NCI-H1105 (cell line): ENCODE measurements around the gene COL27A1.

ENCODE experiments used
- DNase-seq: peaks from one replicate; lab custom pipeline; 2025; lab: John Stamatoyannopoulos, UW

COL27A1 gene

GRCh38 chr9:114272739-114273431, 117.5 kb downstream of the COL27A1 start:
- DNase-seq: no peak

- DNase-seq: no peak
These were observed 118.1 kb downstream of the COL27A1 start for GRCh38 chr9:114273461-114273881.

GRCh38 chr9:114274217-114274616, 118.9 kb downstream of the COL27A1 start:
- no peak for DNase-seq

DNA sequence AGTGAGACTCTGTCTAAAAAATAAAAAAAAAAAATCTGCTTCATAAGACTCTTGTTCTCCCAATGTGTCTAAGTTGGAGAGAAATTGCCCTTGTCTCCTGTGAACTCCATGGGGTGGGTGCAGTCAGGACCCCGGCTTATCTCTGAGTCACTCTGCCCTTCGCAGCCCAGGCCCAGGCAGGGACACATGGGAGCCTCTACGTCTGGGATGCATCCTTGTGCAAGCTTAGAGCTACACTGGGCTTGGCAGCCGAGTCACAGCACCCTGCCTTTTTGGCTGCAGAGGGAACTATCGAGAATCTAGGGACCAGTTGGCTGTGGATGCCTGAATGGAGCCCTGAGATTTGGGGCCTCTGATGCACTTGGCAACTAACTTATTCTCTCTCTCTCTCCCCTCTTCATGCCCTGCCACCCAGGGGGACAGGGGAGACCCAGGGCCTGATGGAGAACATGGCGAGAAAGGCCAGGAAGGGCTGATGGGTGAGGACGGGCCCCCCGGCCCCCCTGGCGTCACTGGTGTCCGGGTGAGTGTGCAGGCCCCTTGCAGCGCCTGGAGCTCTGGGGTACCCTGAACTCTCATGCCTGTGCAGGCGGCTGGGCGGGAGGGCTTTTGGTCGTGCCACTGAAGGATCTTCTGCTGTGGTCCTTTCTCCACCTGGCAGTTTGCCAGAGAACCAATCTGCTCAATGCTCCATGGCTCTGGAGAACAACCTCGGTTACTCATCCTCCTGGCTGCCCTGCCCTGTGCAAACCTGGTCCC, 120.1 kb downstream of the COL27A1 start:
- DNase-seq: no peak

DNA sequence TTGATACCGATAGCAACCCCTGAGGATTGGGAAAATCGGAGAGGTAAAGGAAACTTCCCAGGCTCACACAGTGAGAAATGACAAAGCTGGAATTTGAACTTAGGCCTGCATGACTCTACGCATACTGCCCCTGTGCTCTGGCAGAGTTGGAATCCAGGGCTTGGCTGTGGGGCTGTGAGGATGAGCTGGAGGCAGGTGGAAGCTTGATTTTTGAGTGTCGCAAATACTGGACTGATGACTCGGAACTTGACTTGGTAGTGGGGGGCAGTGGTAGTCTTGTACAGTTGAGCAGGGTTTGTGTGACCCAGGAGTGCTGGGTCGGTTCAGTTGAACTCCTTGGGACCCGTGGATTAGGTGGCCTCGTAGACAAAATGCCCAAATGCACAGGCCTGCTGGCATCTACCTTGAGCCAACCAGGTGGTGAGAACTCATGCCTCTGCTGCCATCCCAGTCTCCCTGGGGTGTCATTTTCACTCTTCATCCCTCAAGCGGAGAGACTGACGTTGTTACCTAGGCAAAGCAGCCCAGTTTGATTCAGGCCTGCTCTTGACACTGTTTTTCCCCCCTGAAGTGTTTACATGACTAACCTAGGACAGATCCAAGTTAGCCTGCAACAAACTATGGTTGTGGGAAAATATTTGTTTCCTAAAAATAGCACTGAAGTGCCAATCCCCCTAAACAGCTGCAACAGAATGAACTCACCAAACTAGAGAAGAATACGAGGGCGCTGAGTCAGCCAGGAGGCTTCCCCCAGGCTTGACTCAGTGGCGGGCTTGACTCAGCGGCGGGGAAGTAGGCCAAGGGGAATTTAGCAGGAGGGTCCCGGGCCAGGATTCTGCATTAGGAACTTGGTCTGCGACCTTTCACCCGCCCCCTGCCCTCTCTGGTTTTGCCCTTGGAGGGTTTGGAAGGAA, 121.8 kb downstream of the COL27A1 start:
- DNase-seq: no peak

DNA sequence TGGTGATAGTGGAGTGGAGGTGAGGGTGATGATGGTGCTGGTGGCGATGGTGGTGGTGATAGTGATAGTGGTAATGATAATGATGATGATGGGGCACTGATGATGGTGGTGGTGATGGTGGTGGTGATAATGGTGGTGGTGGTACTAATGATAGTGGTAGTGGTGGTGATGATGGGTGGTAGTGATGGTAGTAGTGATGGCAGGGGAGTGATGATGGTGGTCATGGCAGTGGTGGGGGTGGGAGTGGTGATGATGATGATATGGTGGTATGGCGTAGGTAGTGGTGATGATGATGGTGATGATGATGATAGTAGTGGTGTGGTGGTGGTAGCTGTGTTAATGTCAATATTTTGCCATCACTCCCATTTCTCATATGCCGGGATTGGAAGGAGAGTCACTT, 123.0 kb downstream of the COL27A1 start:
- no peak for DNase-seq

DNA sequence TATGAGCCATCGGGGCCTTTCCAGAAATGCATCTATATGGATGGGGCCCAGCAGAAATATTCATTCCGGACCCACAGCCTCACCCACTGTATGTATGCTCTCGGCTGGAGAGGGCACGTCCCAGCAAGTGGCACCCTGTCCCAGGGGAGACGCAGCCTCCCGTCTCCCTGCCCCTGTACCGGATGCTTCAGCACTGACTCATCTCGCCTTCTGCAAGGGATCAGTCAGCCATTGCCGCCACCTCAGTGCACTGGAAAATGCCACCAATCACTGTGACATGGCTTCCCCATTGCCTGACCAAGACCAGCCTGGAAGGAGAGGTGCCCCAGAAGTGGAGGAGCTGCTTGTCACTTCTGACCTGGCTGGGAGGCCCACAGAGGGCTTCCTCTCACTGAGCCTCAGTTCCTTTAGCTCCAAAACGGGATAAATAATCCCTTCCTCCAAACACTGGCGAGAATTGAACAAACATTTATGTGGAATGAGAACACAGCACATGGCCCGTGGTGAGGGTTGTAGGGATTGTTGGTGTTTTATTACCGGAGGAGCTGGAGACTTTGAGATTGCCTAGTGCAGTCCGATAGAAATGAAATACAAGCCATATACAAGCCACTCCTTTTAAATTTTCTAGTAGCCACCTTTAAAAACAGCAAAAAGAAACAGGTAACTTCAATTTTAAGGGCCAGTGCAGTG, 123.7 kb downstream of the COL27A1 start:
- no peak for DNase-seq

- no peak for DNase-seq
These were observed 124.4 kb downstream of the COL27A1 start for GRCh38 chr9:114279693-114280092.

DNA sequence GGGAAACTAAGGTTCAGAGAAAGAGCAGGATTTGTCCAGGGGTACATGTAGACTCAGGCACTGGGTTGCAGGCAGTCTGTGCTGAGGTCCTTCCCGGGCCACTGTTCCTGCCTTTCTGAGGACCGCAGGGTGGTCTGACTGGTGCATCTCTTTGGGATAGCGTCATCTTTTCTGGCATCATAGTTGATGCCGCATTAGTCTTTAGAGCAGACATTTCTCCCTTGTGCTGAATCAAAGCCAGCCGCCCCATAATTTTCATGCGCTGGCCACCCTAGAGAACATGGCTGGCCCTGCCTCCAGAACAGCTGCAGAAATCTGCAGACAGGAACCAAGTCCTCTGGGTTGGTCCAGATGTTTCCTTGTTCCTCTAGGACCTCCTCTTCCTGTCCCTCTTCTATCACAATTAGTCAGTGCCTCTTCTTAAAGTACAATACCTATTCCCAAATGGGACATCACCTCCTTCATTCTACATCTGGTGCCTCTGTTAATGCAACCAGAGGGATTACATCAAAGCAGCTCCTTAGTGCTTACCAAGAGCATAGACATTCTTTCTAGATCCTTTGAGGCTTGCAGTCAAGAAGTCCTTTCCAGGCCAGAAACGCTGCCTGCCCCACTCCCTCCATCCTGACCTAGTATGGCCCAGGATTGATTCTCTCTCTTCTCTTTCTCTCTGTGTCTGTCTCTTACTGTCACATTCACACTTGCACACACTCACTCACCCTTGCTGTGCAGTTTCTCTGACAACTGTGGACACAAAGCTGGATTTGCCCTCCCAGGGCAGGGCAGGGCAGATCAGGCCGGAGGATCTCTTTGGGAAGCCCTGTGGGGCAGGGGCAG, 125.5 kb downstream of the COL27A1 start:
- no peak for DNase-seq

- no peak for DNase-seq
These were observed 126.3 kb downstream of the COL27A1 start for GRCh38 chr9:114281473-114282103.

- no peak for DNase-seq
These were observed 126.8 kb downstream of the COL27A1 start for GRCh38 chr9:114282104-114282485.

GRCh38 chr9:114282507-114282906, 127.2 kb downstream of the COL27A1 start:
- DNase-seq: no peak

- no peak for DNase-seq
These were observed 127.6 kb downstream of the COL27A1 start for GRCh38 chr9:114282926-114283325.

DNA sequence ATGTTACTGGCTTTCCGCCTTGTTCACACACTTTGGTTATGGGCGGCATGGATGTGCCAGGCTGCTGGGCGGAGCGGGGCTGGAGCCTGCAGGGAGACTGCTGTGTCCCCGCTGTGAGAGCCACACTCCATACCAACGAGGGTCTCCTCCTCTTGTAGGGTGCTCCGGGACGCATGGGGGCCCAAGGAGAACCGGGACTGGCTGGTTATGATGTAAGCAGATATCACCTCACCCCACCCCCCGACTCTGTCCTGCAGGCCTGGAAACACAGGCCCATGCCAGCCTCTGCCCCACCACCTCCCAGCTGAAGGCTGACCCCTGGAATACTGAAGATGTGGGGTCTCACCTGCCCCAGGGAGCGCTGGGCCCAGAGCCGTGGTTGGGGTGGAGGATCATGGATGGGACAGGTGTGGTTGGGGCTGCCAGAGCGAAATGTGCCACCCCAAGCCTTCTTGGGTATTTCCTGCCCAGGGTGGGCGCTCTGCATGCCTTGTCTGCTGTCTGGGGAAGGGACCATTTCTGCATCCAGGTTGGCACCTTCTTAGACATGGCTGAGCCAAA, 128.3 kb downstream of the COL27A1 start:
- DNase-seq: no peak

GRCh38 chr9:114284316-114285060, 129.2 kb downstream of the COL27A1 start:
- DNase-seq: no peak

- no peak for DNase-seq
These were observed 130.0 kb downstream of the COL27A1 start for GRCh38 chr9:114285166-114285867.

DNA sequence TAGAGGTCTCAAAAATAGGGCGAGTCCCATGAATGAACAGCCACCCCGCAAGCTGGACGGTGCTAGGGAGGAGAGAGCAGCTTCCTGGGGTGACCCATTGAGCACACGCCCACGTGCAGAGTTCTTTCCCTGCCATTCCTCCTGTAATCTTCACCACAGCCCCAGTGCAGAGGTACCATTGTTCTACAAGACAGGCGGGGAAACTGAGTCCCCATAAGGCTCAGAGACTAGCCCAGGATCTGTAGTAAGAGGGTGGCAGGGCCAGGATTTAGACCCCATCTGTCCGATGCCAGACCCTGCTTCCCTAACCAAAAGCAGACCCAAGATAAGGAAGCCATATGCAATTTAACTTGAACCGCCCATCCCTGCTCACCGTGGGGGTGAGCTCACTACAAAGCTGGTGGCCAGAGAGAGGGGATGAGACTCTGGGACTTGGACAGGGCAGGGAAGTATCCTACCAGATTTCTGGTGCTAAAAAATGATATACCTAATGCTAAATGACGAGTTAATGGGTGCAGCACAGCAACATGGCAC, 130.9 kb downstream of the COL27A1 start:
- DNase-seq: no peak

DNA sequence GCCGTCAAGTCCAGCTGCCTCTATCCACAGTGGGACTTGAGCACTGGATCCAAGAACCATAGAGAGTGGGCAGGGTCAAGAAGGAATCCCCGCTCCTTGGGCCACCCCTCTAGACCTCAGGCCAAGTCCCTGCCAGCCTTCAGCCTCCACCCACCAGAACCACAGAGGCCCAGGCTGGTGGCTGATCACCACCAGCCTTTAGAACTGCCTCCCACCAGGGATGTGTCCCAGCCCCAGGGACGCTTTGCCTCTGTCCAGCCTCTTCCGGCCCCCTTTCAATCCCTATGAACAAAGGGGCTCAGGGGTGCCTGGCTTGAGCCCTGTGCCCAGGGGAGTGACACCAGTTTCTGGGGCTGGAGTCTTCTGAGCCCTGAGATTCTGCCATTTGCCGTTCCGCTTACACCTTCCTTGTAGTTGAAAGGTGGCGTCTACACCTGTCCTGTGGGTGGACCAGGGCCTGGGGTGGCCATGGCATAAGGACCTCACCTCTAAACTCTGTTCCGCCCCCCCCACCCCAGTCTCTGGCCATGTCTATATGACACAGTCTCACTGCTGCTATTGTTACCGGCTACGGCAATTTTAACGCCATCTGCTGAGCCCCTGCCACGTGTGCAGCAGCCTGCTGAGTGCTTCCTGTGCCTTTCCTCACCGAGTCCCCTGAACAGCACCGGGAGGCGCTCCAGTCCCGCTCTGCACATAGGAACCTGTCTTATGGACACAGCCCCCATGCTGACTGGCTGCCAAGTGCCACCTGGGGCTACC, 131.8 kb downstream of the COL27A1 start:
- no peak for DNase-seq
